Skin of body (tissue), 2 donors: ENCODE data around the gene STC2. TPM values are rescaled to one million over a fixed set of nuclear protein-coding genes. Genes with fewer than 3 reads are reported as not detected.

ENCODE experiments used
- DNase-seq: peaks from one replicate; lab custom pipeline; 2025; lab: John Stamatoyannopoulos, UW
- total RNA-seq: library from RNA; depleted of rRNA; stranded (reverse); fragments of >200 nt; gene quantifications from one replicate; pipeline ENCODE4 v1.2.3, GENCODE V29; 2014

STC2 gene
- total RNA-seq, 1 donor from 2014 or later = 0.69 TPM

GRCh38 chr5:173314166-173314952 is 13.9 kb downstream of the STC2 start:
- DNase-seq = no peak

- no peak for DNase-seq
Measured at GRCh38 chr5:173313351-173313801, 14.8 kb downstream of the STC2 start.

- no peak for DNase-seq
Measured at GRCh38 chr5:173312821-173313220, 15.4 kb downstream of the STC2 start.

- DNase-seq = no peak
Measured at GRCh38 chr5:173311818-173312585, 16.2 kb downstream of the STC2 start.

- DNase-seq = no peak
Measured at GRCh38 chr5:173310861-173311785, 17.1 kb downstream of the STC2 start.

- DNase-seq = no peak
Measured at GRCh38 chr5:173310218-173310769, 17.9 kb downstream of the STC2 start.

- DNase-seq = no peak
Measured at GRCh38 chr5:173309731-173310130, 18.5 kb downstream of the STC2 start.

GRCh38 chr5:173308226-173308625 is 20.0 kb downstream of the STC2 start:
- no peak for DNase-seq

GRCh38 chr5:173307695-173308094 is 20.5 kb downstream of the STC2 start:
- no peak for DNase-seq

GRCh38 chr5:173306695-173307094 is 21.5 kb downstream of the STC2 start:
- no peak for DNase-seq

GRCh38 chr5:173304591-173304988 is 23.6 kb downstream of the STC2 start:
- no peak for DNase-seq

- DNase-seq = no peak
Measured at GRCh38 chr5:173303878-173304590, 24.2 kb downstream of the STC2 start.

GRCh38 chr5:173302546-173303155 is 25.6 kb downstream of the STC2 start:
- DNase-seq = no peak

GRCh38 chr5:173301695-173302545 is 26.3 kb downstream of the STC2 start:
- peak; percentile 44 for DNase-seq

- no peak for DNase-seq
Measured at GRCh38 chr5:173300389-173301047, 27.7 kb downstream of the STC2 start.

- DNase-seq = no peak
Measured at GRCh38 chr5:173299820-173300219, 28.4 kb downstream of the STC2 start.

- no peak for DNase-seq
Measured at GRCh38 chr5:173298213-173298926, 29.8 kb downstream of the STC2 start.

- DNase-seq = no peak
Measured at GRCh38 chr5:173297813-173298212, 30.4 kb downstream of the STC2 start.
